Activated effector memory CD4-positive, alpha-beta T cell treated with anti-CD3 and anti-CD28 coated beads, Interleukin-2, amount 50 U/mL, for 16 hours (primary cell): ENCODE results near the gene RNASE9.
"Not testable (repeated sequence)": the region's sequence is repeated elsewhere in the genome, so short reads cannot be mapped to it uniquely, and the experiment has no call there.

Source experiments
- DNase-seq: peaks from one replicate; pipeline ENCODE4 v3.0.0-alpha.2; 2020

RNASE9 gene

GRCh38 chr14:20560961-20561360, at the start of gene RNASE9:
Gene RNASE9, minus strand, starts transcription at chr14:20561047.
- DNase-seq, result no peak

GRCh38 chr14:20610002-20610765, 49.3 kb upstream of the RNASE9 start:
- peak; percentile 89 for DNase-seq

GRCh38 chr14:20609215-20610001, 48.6 kb upstream of the RNASE9 start:
- DNase-seq, result peak; percentile 83

- no peak for DNase-seq
These were observed 47.7 kb upstream of the RNASE9 start for GRCh38 chr14:20608383-20609110.

DNA sequence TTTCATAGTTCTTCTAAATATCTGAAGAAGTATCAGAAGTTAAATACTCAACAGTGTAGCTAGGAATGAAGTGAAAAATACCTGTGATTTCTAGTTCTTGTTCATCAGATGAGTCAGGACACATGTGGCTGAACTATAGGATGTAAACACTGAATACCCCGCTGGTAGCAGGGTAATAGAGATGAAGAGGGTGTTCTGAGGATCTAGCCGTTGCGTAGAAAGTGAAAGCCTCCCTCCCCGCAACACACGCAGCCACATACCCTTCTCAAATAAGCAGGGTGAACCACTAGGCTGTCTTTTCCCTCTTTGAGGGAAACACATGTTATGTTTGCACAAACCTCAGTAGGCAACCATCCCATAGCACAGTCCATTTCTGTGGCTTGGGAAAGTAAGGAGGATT, 46.8 kb upstream of the RNASE9 start:
- DNase-seq, result no peak

DNA sequence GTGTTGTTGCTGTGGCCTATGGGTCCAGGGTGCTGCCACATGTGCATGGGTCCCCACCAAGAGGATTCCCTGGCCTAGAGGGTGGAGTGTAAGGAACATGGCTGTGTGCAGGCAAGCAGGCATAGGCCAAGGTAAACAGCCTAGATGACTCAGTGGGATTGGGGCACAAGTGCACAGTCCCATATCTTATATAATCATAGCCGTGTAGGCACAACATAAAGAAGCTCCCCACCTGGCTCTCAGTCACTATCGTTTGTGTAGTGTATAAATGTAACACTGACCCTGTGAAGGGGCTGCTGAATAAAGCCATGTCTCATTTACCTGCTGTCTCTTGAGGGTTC, 46.0 kb upstream of the RNASE9 start:
- no peak for DNase-seq

DNA sequence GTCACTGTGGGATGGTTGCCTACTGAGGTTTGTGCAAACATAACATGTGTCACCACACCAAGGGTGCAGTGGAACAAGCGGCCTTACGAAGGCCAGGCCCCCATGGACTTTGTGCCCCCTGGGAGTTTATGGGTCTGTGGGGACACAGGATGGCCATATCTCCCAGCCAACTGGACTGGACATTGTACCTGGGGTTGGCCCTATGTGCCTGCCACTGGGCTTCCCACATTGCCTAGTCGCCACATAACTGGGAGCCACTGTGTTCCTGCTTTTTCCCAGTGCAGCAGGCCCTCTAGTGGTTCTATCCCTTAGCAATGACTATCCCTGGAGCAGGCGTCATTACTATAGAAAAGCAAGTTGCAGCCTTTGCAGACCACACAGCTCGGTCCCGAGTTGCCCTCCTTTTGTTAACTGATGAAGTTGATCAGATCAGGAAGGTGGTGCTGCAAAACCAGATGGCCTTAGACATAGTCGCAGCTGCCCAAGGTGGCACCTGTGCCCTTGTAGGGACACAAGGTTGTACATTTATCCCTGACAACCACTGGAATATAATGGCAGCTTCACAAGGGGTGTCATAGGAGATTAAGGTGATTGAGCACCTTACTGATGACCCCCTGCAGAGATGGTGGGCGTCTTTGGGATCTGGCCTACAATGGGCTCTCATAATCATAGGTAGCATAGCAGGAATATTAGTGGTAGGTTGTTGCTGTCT, 45.5 kb upstream of the RNASE9 start:
- no peak for DNase-seq

- no peak for DNase-seq
These were observed 43.2 kb upstream of the RNASE9 start for GRCh38 chr14:20603813-20604690.

DNA sequence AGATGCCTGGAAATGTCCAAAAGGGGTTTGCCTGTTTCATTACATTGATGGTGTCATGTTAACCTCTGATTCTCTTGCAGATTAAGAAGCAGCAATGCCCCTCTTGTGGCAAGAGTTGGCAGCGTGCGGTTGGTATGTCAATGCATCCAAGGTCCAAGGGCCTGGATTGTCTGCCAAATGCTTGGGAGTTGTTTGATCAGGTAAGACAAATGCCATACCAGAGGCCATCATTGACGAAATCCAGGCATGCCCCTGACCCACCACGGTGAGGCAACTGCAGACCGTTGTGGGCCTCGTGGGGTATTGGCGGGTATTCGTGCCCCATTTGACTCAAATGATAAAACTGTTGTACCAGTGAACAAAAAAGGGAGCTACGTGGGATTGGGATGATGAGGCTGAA, 41.7 kb upstream of the RNASE9 start:
- DNase-seq, result no peak

DNA sequence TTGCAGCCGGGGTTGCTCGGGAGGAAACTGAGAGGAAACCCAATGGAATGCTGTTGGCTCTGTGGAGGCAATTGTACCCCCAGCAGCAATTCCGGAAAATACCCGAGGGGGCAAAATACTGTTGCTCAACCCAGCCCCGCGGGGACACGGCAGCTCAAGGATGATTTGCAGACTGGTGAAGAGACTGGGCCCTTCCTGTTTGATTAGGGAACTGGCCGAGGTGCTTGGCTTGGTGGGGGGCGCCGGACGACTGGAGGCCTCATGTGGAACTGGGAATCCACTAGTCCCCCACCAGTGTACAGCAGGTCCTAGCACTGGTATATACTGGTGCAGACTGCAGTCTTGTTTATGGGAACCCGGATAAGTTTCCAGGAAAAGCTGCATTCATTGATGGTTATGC, 40.7 kb upstream of the RNASE9 start:
- DNase-seq, result no peak

DNA sequence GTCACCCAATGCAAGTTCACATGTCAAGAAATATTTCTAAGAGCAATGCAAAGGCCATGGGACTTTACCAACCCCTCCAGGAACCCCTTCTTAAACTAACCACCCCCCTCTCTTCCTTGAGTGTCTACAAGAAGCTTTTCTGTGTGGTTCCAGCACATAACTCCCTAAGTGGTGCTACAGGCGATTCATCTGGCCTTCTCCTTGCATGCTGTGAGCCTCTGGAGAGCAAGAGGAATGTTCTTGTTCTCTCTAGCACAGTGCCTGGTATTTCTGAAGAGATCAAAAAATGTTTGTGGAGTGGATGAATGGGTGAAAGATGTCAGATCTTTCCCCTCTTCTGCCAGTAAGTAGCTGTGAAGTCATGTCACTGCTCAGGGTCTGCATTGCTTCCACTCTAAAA, 36.3 kb upstream of the RNASE9 start:
- no peak for DNase-seq

DNA sequence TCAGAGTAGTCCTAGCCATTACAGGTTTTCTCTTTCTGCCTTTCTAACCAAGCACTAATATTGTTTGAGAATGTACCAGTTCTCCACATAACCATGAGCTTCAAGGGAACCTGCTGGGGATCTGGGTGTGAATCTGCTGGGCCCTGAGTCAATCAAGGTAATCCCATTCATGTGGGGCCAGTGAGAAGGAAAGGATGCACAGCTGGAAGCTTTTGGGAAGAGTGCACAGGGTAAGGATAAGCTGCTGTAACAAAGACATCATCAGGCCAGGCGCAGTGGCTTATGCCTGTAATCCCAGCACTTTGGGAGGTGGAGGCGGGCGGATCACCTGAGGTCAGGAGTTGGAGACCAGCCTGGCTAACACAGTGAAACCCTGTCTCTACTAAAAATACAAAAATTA, 34.9 kb upstream of the RNASE9 start:
- DNase-seq, result not testable (repeated sequence)

GRCh38 chr14:20592574-20592973, 31.7 kb upstream of the RNASE9 start:
- DNase-seq, result no peak

DNA sequence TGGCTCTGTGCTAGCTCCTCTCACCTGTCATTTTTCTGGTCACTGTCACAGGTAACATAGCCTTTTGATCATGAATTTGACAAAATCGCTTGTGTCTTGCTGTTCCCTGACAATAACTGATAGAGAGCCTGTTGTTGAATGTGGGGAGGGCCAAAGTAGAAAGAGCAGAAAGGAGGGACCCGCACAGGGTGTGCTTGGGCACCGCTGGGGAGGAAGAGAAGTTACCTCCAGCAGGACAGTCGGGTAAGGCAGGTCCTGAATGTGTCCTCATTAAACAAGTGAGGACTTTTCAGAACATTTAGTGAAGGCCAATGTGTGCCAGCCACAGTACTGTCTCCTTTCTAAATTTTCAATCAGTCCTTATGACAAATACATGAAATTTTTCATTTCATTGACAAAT, 30.4 kb upstream of the RNASE9 start, which contains the start of gene RNASE12:
Gene RNASE12, minus strand, starts transcription at position 142 of the 400 bp plus-strand sequence. CDS start 653 bp downstream, outside the sequence.
- no peak for DNase-seq

DNA sequence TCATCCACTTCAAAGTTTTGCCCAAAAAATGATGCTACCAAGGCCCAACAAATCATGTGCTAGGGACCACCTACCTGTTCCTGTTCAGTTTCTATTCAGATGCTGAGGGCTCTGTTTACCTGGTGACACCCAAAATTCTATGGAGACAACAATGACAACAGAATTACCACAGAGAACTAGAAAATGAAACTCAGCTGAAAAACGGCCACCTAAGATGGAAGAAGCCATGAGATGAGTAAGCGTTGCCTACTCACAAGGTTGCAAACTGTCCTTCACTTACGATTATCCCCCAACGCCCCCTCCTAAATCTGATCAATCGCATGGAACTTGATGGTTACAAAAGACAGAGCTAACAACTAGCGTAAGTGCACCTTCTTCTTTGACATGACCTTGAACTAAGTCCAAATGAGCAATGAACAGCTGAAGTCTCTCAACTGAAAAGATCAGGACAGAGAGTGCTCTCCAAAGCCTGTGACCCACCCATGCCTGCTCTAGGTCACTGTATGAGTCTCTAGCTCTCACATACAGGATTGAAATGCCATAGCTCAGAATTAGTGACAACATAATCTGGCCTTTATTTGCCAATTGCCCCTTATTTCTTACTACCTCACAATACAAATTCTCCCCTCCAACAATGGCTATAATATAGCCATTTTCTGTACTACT, 26.8 kb upstream of the RNASE9 start, which contains the start of gene RNASE11:
Gene RNASE11, minus strand, starts transcription at position 513 of the 666 bp plus-strand sequence.
- DNase-seq, result no peak

- DNase-seq, result no peak
These were observed 23.1 kb upstream of the RNASE9 start for GRCh38 chr14:20583908-20584307.

- no peak for DNase-seq
These were observed 22.3 kb upstream of the RNASE9 start for GRCh38 chr14:20583142-20583541.

DNA sequence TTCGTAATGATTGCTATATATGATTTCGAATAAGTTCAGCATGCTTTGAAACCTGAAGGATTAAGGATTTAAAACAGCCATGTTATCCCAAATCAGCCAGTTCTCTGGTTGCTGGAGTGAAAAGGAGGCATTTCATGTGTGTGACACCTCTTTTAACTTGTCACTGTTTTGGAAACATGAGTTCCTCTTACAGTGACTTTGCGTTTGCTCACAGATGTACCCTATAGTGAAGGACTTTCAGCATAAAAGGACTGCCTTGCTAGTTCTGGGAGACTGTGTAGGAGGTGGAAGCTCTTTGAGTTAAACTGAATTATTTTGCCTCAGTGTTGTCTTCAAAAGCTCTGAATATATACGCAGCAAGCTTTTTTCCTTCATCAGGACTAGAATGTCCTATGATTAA, 19.4 kb upstream of the RNASE9 start:
- DNase-seq, result no peak

DNA sequence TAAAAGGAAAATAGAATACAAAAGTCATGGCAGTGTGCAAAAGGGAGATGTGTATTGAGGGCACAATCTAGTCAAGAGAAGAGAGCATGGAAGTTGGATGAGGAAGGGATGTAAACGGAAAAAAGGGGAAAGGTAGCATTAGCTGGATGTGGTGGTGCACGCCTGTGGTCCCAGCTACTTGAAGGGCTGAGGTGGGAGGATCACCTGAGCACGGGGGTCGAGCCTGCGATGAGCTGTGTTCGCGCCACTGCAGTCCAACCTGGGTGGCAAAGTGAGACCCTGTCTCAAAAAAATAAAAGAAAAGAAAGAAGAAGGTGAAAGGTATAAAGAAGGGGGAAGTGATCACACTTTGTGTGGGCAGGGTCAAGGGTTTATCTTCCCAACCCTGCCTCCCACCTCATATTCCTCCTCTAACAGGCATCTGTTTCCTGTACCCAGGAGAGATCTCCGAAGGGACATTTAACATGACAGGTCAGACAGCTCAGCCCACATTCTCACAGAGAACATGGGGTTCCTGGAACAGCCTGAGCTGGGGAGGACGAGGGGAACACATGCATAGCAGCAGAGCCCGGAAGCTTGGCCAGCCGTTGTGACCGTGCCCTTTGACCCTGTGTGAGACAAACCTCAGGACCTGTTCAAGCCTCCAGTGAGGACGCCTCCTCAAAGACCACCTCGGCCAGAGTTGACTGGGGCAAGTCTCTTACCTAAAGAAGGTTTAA, 18.1 kb upstream of the RNASE9 start:
- DNase-seq, result no peak

DNA sequence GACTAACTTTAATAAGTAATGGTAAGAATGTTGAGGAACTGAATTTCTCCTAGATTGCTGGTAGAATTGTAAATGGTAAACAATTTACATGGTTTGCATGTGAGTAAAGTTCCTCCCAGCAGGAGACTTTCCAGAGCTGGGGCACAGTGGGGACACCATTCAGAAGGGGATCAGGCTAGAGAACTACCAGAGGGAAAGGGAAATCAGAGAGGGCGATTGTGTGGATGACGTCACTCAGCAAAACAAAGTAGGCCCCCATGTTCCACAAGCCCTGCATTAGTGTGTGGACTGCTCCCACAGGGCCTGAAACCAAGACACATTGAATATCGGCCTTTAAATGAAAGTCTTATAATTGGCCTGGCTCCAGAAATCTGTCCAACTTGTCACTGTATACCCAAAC, 17.5 kb upstream of the RNASE9 start:
- DNase-seq, result no peak
